ENCODE data around the gene CREB5.
A peak's percentile ranks its signal among the peaks of the same experiment; 100 is the strongest.

DNA sequence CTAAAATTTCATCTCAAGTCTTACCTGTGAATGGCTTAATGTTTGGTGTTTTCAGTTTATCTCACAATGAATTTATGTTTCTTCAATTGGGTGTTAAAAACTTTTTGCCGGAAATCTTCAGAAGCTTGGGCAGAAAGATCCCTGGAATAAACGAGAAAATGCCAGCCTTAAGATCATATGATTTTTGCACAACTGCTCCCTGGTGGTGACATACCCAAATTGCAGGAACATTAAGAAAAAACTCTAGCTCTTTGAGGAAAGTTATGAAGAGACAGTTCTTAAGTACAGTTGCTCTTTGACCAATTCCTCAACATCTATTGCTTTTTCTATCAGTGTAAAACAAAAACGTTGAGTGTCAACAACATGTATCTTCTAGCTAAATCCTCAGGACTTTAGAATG is 48.2 kb upstream of the CREB5 start:
- TF ChIP-seq EZH2 (IDR thresholded peaks at IDR 0.05; ENCODE audit: low read depth, unreplicated experiment) (no peak), EZH2phosphoT487 (IDR thresholded peaks at IDR 0.05; ENCODE audit: unreplicated experiment) (no peak), POLR2AphosphoS5 (IDR thresholded peaks at IDR 0.05; ENCODE audit: low read depth) (no peak), CREB1 (CRISPR knock-in tag; IDR thresholded peaks at IDR 0.05; ENCODE audit: low read depth) (no peak), JUNB (IDR thresholded peaks at IDR 0.05; ENCODE audit: unreplicated experiment) (no peak), STAT1 (IDR thresholded peaks at IDR 0.05; ENCODE audit: unreplicated experiment) (no peak), ZNF114 (CRISPR knock-in tag; IDR thresholded peaks at IDR 0.05) (no peak), ZNF331 (CRISPR knock-in tag; IDR thresholded peaks at IDR 0.05; ENCODE audit: low read depth) (no peak), ETS1 (IDR thresholded peaks at IDR 0.05) (no peak), NANOG (IDR thresholded peaks at IDR 0.05; ENCODE audit: borderline replicate concordance) (no peak)
- TF ChIP-seq, protein P1, sequence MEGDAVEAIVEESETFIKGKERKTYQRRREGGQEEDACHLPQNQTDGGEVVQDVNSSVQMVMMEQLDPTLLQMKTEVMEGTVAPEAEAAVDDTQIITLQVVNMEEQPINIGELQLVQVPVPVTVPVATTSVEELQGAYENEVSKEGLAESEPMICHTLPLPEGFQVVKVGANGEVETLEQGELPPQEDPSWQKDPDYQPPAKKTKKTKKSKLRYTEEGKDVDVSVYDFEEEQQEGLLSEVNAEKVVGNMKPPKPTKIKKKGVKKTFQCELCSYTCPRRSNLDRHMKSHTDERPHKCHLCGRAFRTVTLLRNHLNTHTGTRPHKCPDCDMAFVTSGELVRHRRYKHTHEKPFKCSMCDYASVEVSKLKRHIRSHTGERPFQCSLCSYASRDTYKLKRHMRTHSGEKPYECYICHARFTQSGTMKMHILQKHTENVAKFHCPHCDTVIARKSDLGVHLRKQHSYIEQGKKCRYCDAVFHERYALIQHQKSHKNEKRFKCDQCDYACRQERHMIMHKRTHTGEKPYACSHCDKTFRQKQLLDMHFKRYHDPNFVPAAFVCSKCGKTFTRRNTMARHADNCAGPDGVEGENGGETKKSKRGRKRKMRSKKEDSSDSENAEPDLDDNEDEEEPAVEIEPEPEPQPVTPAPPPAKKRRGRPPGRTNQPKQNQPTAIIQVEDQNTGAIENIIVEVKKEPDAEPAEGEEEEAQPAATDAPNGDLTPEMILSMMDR (conservative IDR thresholded peaks at IDR 0.05; ENCODE audit: low read depth in 2 of 2), result peak; percentile 59 to 67
- TF ChIP-seq, protein P2, sequence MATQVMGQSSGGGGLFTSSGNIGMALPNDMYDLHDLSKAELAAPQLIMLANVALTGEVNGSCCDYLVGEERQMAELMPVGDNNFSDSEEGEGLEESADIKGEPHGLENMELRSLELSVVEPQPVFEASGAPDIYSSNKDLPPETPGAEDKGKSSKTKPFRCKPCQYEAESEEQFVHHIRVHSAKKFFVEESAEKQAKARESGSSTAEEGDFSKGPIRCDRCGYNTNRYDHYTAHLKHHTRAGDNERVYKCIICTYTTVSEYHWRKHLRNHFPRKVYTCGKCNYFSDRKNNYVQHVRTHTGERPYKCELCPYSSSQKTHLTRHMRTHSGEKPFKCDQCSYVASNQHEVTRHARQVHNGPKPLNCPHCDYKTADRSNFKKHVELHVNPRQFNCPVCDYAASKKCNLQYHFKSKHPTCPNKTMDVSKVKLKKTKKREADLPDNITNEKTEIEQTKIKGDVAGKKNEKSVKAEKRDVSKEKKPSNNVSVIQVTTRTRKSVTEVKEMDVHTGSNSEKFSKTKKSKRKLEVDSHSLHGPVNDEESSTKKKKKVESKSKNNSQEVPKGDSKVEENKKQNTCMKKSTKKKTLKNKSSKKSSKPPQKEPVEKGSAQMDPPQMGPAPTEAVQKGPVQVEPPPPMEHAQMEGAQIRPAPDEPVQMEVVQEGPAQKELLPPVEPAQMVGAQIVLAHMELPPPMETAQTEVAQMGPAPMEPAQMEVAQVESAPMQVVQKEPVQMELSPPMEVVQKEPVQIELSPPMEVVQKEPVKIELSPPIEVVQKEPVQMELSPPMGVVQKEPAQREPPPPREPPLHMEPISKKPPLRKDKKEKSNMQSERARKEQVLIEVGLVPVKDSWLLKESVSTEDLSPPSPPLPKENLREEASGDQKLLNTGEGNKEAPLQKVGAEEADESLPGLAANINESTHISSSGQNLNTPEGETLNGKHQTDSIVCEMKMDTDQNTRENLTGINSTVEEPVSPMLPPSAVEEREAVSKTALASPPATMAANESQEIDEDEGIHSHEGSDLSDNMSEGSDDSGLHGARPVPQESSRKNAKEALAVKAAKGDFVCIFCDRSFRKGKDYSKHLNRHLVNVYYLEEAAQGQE (IDR thresholded peaks at IDR 0.05; ENCODE audit: unreplicated experiment), result no peak
